ENCODE results near the gene ZFP92. TPM values are rescaled to one million over a fixed set of nuclear protein-coding genes. Genes with fewer than 3 reads are reported as not detected.

Gene ZFP92
- total RNA-seq, 4 donors from 2014 or later, result 0.98 to 3.6 (median 1.4) TPM

DNA sequence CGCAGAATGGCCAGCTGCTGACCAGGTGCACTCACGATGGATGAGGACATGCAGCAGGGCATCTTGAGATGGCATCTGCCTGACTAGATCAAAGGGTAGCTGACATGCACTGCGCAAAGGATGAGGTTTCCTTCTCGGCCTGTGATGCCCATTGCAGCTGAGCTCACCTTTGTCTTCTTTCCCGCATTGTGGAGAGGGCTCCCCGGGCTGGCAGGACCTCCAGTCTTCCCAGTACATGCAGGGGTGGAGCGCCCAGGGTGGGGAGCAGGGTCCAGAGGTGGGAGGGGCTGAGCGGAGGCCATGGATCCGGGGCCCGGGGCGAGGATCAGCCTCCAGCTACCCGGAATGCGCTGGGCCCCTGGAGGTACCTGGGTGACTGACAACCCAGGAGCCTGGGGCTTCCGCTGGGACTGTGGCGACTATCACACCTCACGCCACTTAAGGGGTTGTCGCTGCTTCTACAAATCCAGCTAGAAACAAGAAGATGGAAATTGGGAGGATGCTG is 22.6 kb downstream of the ZFP92 start:
- TF ChIP-seq, protein P1, sequence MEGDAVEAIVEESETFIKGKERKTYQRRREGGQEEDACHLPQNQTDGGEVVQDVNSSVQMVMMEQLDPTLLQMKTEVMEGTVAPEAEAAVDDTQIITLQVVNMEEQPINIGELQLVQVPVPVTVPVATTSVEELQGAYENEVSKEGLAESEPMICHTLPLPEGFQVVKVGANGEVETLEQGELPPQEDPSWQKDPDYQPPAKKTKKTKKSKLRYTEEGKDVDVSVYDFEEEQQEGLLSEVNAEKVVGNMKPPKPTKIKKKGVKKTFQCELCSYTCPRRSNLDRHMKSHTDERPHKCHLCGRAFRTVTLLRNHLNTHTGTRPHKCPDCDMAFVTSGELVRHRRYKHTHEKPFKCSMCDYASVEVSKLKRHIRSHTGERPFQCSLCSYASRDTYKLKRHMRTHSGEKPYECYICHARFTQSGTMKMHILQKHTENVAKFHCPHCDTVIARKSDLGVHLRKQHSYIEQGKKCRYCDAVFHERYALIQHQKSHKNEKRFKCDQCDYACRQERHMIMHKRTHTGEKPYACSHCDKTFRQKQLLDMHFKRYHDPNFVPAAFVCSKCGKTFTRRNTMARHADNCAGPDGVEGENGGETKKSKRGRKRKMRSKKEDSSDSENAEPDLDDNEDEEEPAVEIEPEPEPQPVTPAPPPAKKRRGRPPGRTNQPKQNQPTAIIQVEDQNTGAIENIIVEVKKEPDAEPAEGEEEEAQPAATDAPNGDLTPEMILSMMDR (IDR thresholded peaks at IDR 0.05; ENCODE audit: low read depth), result no peak

DNA sequence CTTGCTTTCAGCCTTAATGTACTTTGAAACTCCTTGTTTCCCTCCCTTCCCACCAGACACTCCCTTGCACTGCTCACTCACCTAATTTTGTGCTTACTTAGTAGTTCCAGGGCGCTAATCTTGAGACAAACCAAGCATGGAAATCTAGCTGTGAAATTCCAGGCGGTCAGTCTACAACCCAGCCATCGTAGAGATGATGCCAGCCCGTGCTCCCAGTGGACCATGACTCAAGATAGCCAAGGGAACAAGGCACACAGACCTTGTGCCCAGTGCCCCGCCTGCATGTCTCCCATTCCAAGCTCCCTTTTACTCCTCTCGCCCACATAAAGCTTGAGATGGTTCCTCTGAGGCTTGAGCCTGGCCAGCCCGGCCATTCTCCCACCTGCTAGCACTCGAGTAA is 23.5 kb downstream of the ZFP92 start:
- TF ChIP-seq, protein P1 (IDR thresholded peaks at IDR 0.05; ENCODE audit: low read depth), result no peak

DNA sequence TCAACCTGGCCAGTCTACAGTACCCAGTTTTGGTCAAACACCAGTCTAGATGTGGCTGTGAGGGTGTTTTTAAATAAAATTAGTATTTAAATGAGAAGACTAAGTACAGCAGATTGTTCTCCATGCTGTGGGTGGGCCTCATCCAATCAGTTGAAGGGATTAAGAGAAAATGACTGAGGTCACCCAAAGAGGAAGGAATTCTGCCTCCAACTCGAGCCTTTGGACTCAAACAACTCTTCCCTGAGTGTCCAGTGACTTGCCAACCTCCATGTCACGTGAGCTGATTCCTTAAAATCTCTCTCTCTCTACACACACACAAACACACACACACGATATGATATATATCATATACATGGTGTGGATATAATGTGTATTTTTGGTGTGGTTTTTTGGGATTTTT is 24.6 kb downstream of the ZFP92 start:
- TF ChIP-seq, protein P1 (IDR thresholded peaks at IDR 0.05; ENCODE audit: low read depth), result no peak

- TF ChIP-seq, protein P1 (IDR thresholded peaks at IDR 0.05; ENCODE audit: low read depth), result no peak
These were observed 27.3 kb downstream of the ZFP92 start for GRCh38 chrX:153438532-153438931.

GRCh38 chrX:153439977-153440376 is 28.7 kb downstream of the ZFP92 start:
- TF ChIP-seq, protein P1 (IDR thresholded peaks at IDR 0.05; ENCODE audit: low read depth), result no peak

GRCh38 chrX:153440556-153441135 is 29.4 kb downstream of the ZFP92 start:
- TF ChIP-seq, protein P1 (IDR thresholded peaks at IDR 0.05; ENCODE audit: low read depth), result no peak

DNA sequence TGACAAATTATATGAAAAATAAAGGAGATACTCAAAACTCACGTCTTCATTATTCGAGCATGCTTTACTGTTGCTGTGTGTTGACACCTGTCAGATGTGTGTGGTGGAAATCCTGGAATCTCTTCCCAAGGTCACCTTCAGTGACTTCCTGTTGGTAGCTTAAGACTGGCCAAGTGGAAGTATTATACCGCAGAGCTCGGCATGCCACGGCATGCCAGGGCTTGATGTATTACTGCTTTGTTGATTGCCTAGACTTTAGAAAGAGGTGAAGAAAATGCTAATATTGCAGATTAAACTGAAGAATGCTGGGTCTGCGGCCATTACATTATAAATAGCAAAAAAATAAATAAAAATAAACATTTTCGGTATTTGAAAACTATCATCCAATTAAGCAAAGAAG is 30.0 kb downstream of the ZFP92 start:
- TF ChIP-seq, protein P1 (IDR thresholded peaks at IDR 0.05; ENCODE audit: low read depth), result no peak
